ENCODE measurements around the gene SNX6. TPM values are rescaled to one million over a fixed set of nuclear protein-coding genes. Genes with fewer than 3 reads are reported as not detected.

The SNX6 gene
- total and polyA plus RNA-seq, 9 of the 15 experiments (the other 6 are each of a cell fraction or from before 2014, with no cell fraction given) = 34.6 to 111 (median 57.5) TPM

GRCh38 chr14:34571771-34572170 lies 58.2 kb downstream of the SNX6 start:
- no peak for FAIRE-seq
- in situ Hi-C loops (cut with MboI) = no loop called here
- BruUV-seq (replicated peaks) = no TSS peak

More at GRCh38 chr14:34571771-34572170, 58.2 kb downstream of the SNX6 start:
- no peak for TF ChIP-seq SMARCB1 (IDR thresholded peaks at IDR 0.05; ENCODE audit: insufficient read length, low read depth)
- TF ChIP-seq SFPQ (IDR thresholded peaks at IDR 0.05; ENCODE audit: low read depth, low read length) = no peak
- TF ChIP-seq PCBP2 (IDR thresholded peaks at IDR 0.05; ENCODE audit: low read depth, low read length, poor library complexity, severe bottlenecking) = no peak
- no peak for TF ChIP-seq KAT7 (CRISPR knock-in tag; IDR thresholded peaks at IDR 0.05; ENCODE audit: borderline replicate concordance)
- no peak for TF ChIP-seq TAL1 (IDR thresholded peaks at IDR 0.05)
- no peak for TF ChIP-seq NR1H2 (CRISPR knock-in tag; IDR thresholded peaks at IDR 0.05)
- TF ChIP-seq ZNF668 (CRISPR knock-in tag; IDR thresholded peaks at IDR 0.05) = no peak
- no peak for TF ChIP-seq MCM3 (IDR thresholded peaks at IDR 0.05)
- no peak for TF ChIP-seq TGIF2 (CRISPR knock-in tag; IDR thresholded peaks at IDR 0.05)
- no peak for TF ChIP-seq PTTG1 (tag; IDR thresholded peaks at IDR 0.05; ENCODE audit: low read depth)
- no peak for TF ChIP-seq GABPB1 (CRISPR knock-in tag; IDR thresholded peaks at IDR 0.05)
- TF ChIP-seq CUX1 (CRISPR knock-in tag; IDR thresholded peaks at IDR 0.05) = no peak
- no peak for TF ChIP-seq ZKSCAN8 (CRISPR knock-in tag; IDR thresholded peaks at IDR 0.05)
- TF ChIP-seq ZFP36 (IDR thresholded peaks at IDR 0.05; ENCODE audit: low read depth, low read length, partially characterized antibody) = no peak
- no peak for TF ChIP-seq BACH1 (tag; IDR thresholded peaks at IDR 0.05)
- H3K79me2 ChIP-seq (ENCODE audit: control insufficient read depth, insufficient read depth, low read length) = no peaks in the 10 kb centered on the region
- H3K4me1 ChIP-seq (replicated peaks in 1 of 2; ENCODE audit: control insufficient read depth in 2 of 2, insufficient read depth in 2 of 2, low read length in 2 of 2) = no peaks in the 10 kb centered on the region
- H2AFZ ChIP-seq (ENCODE audit: low read depth, low read length) = no peak overlapping the region
- no peak overlapping the region for H3K27ac ChIP-seq (ENCODE audit: extremely low read depth, low read depth, low read length)
- no peaks in the 10 kb centered on the region for H3K9me3 ChIP-seq (replicated peaks; ENCODE audit: control insufficient read depth, insufficient read depth, low read depth, low read length)
- no peak overlapping the region for H3K9ac ChIP-seq (ENCODE audit: insufficient read depth in 1 of 2, low read depth in 2 of 2, low read length in 2 of 2)
- CTCF ChIA-PET (ENCODE audit: low intra/inter-chr PET ratio) = no interaction called here
- ATAC-seq = no peak
- no peaks in the 10 kb centered on the region for H3K27me3 ChIP-seq (ENCODE audit: control insufficient read depth in 2 of 2, insufficient read depth in 2 of 2, low read length in 2 of 2)
- H4K20me1 ChIP-seq (replicated peaks; ENCODE audit: control insufficient read depth, insufficient read depth, low read length) = no peaks in the 10 kb centered on the region
- H3K9me1 ChIP-seq (ENCODE audit: control insufficient read depth, insufficient read depth, low read length) = no peaks in the 10 kb centered on the region
- no peak for DNase-seq (ENCODE audit: extremely low read depth in 1 of 4, low spot score in 3 of 4)
- intact Hi-C loops (cut with micrococcal nuclease) = no loop called here
- H3K4me2 ChIP-seq (ENCODE audit: insufficient read depth, low read length) = no peak overlapping the region
- POLR2A ChIA-PET = no interaction called here
- WGBS (ENCODE audit: insufficient coverage, low coverage, missing lambda C conversion rate) = 100% methylated on average over 3 of the region's 3 CpGs
- H3K36me3 ChIP-seq (ENCODE audit: control insufficient read depth, insufficient read depth, low read length) = peaks cover 44% of the 10 kb centered on the region; the same call in 1 of the 3 replicates
- no peak overlapping the region for H3K4me3 ChIP-seq

Measured in K562 (cell line).